SH-SY5Y (cell line): Measurements from ENCODE around the gene CLPSL1.

Experiments used
- GATA2 ChIP-seq: IDR thresholded peaks from 2 replicates; pipeline ENCODE4 v1.6.1; 2011; ENCODE audit warnings: mild to moderate bottlenecking, low read depth, low read length
- GATA3 ChIP-seq: IDR thresholded peaks from 2 replicates; pipeline ENCODE4 v1.6.1; 2011; ENCODE audit warnings: low read depth, mild to moderate bottlenecking, low read length, moderate library complexity

DNA sequence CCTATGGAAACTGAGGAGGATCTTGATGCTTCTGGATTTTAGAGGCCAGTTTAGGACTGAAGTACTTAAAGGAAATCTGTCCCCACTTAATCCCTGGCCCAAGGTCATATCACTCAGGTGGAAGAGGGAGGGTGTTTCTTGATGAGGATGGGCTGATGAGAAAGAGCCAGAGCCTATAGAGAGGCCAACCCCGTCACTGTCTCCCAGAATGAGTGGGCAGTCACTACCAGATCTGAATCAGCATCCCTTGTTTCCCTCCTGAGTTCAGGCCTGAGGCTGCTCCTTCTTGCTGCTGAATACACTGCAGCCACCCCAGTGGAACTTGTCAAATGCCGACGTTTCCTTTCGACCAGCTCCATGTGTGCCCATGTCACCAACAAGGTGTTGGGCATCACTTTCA lies 29.2 kb upstream of the CLPSL1 start:
- TF ChIP-seq GATA2: no peak
- no peak for TF ChIP-seq GATA3
